HG03025 (cell line): ENCODE data around the gene PABPC1L.
"Not testable (repeated sequence)": the region's sequence is repeated elsewhere in the genome, so short reads cannot be mapped to it uniquely, and the experiment has no call there.

Experiments
- ATAC-seq: cut with Tn5 transposase; IDR thresholded peaks from one replicate; pipeline ENCODE4 v1.9.1; 2021; ENCODE audit warnings: mild to moderate bottlenecking, moderate library complexity; ENCODE audit not compliant: unreplicated experiment, low FRiP score

PABPC1L gene

GRCh38 chr20:44909872-44910689, at the start of gene PABPC1L:
PABPC1L (plus strand) TSS chr20:44910060; CDS start chr20:44910144, 84 bp downstream.
- peak; percentile 58 for ATAC-seq

- no peak for ATAC-seq
Observed at GRCh38 chr20:44861531-44862006, 48.3 kb upstream of the PABPC1L start.

- ATAC-seq = no peak
Observed at GRCh38 chr20:44862286-44862685, 47.6 kb upstream of the PABPC1L start.

- not testable (repeated sequence) for ATAC-seq
Observed at GRCh38 chr20:44863365-44864084, 46.3 kb upstream of the PABPC1L start.

- not testable (repeated sequence) for ATAC-seq
Observed at GRCh38 chr20:44864493-44864892, 45.4 kb upstream of the PABPC1L start.

GRCh38 chr20:44866703-44867335, 43.0 kb upstream of the PABPC1L start:
- ATAC-seq = no peak

GRCh38 chr20:44869471-44869870, 40.4 kb upstream of the PABPC1L start:
- no peak for ATAC-seq

GRCh38 chr20:44882360-44882759, 27.5 kb upstream of the PABPC1L start:
- not testable (repeated sequence) for ATAC-seq

GRCh38 chr20:44883214-44883902, 26.5 kb upstream of the PABPC1L start:
- no peak for ATAC-seq

- ATAC-seq = no peak
Observed at GRCh38 chr20:44884907-44885391, 24.9 kb upstream of the PABPC1L start.

- peak; percentile 93 for ATAC-seq
Observed at GRCh38 chr20:44885392-44886265, 24.2 kb upstream of the PABPC1L start, which contains the start of gene YWHAB. YWHAB (plus strand) TSS chr20:44885705; CDS start chr20:44901534, 15,829 bp downstream.

GRCh38 chr20:44886266-44886651, 23.6 kb upstream of the PABPC1L start:
- ATAC-seq = peak; percentile 0

- ATAC-seq = no peak
Observed at GRCh38 chr20:44886828-44887227, 23.0 kb upstream of the PABPC1L start.

GRCh38 chr20:44887466-44887865, 22.4 kb upstream of the PABPC1L start:
- ATAC-seq = no peak

- ATAC-seq = no peak
Observed at GRCh38 chr20:44888226-44889103, 21.4 kb upstream of the PABPC1L start.

- ATAC-seq = no peak
Observed at GRCh38 chr20:44891826-44892225, 18.0 kb upstream of the PABPC1L start.

- ATAC-seq = no peak
Observed at GRCh38 chr20:44894959-44895358, 14.9 kb upstream of the PABPC1L start.

- no peak for ATAC-seq
Observed at GRCh38 chr20:44896583-44896982, 13.3 kb upstream of the PABPC1L start.
